GM21515 (cell line): ENCODE data around the gene ENO1.
"Not testable (repeated sequence)": the region's sequence is repeated elsewhere in the genome, so short reads cannot be mapped to it uniquely, and the experiment has no call there.

Experiments used
- ATAC-seq: cut with Tn5 transposase; IDR thresholded peaks from one replicate; pipeline ENCODE4 v1.9.1; 2021; ENCODE audit not compliant: unreplicated experiment

ENO1 gene

DNA sequence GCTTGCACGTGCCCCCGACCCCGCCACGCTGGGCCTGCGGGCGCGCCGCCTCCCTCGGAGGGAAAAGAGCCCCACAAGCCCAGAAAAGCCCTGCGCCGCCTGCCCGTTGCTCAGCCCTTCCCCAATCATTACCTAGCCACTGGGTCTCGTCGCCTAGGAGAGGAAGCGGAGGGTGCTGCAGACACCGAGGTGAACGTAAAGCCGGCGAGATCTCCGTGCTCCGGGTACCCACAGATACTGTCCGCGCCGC lies at the start of gene ENO1:
TSS of gene ENO1 (minus strand) at position 239 of the 250 bp plus-strand sequence. CDS start 3,778 bp downstream, outside the sequence.
- peak; percentile 8 for ATAC-seq

DNA sequence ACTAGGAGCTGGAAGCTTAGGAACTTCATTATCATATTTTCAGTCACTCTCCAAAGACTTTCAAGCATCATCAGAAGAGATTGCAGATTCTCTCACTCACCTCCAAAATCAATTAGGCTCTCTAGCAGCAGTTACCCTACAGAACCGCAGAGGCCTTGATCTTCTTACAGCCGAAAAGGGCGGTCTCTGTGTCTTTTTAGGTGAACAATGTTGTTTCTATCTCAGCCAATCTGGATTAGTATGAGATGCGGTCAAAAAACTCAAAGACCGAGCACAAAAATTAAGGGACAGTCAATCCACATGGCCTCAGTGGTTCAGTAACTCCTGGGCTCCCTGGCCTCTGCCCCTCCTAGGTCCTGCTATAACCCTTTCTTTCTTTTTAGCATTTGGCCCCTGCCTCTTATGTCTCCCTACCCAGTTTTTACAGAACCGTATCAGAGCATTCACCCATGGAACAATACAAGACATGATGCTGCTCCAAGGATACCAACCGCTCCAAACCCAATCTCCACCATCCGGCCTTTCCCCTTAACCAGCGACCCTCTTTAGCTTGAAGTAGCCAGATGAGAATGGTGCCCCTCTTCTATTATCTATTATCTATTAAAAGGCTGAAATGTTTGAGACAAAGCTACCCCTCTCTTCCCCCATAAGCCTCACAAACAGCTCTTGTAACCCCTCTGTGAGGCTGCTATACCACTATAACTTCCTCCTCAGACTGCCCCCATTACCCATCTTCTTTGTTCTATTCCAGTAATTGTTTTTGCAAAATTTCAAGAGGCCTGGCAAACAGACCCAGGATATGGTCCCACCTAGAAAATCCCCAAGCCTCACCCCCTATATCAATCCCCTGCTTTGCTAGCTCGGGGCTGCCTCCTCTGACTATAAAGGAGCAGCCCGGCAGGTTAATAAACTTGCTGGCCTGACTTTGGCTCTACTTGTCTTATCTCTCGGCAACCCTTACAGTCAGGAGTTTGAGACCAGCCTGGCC lies 48.5 kb upstream of the ENO1 start:
- no peak for ATAC-seq

DNA sequence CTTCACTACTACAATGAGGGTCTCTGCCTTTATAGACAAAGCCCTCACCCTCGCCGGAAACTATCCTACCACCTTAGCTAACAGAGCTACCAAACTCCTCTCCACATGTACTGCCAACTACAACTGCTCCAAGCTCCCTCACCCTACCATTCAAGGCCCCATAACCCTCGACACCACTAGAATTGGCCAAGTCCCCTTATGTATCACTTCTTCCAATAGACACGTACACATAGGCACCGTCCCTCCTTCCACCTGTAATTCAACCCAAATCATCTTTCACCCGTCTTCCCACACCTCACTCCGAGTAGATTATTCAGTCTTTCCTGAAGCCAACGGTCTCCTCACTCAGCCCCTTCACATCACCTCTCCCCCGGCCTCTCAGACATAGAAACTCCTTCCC lies 47.5 kb upstream of the ENO1 start:
- ATAC-seq: no peak

DNA sequence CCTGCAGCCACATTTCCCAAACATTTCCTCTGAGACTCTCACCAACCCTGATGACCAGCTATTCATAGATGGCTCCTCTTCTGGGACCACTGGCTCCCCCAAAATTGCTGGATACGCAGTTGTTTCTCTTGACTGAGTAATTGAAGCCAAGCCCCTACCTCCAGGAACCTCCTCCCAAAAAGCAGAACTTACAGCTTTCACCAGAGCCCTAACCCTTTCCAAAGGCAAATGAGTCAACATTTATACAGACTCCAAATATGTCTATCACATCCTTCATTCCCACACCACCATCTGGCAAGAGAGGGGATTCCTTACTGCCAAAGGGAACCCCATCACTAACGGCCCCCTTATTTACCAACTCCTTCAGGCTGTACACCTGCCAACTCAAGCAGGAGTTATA lies 46.9 kb upstream of the ENO1 start:
- no peak for ATAC-seq

DNA sequence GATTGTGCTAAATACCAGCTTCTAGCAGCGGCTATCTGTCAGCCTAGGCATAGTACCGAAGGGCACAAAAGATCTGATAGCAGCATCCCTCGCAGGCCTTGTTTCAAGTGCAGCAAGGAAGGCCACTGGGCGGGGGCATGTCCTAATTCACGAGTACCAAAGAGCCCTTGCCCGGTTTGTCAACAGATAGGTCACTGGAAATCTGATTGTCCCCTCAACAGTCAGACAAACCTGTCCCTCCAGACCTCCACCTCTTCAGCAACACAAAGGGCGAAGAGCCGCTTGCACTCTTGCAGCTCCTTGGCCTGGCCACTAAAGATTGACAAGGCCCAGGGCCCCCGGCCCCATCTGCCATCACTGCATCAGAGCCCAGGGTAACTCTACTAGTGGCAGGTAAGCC lies 44.5 kb upstream of the ENO1 start:
- ATAC-seq: no peak

DNA sequence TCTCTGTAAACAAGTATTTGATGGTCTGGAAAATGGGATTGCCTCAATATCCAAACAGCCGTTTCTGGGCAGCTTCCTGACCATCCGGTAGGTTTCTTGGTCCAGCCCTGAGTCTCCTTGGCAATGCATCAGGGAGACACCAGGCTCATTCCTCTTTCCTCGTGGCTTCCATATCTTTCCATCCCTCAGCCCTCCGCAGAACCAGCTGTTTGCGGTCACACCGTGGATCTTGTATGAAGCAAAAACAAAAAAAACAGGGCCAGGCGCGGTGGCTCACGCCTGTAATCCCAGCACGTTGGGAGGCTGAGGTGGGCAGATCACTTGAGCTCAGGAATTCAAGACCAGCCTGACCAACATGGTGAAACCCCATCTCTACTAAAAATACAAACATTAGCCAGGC lies 39.0 kb upstream of the ENO1 start:
- not testable (repeated sequence) for ATAC-seq

DNA sequence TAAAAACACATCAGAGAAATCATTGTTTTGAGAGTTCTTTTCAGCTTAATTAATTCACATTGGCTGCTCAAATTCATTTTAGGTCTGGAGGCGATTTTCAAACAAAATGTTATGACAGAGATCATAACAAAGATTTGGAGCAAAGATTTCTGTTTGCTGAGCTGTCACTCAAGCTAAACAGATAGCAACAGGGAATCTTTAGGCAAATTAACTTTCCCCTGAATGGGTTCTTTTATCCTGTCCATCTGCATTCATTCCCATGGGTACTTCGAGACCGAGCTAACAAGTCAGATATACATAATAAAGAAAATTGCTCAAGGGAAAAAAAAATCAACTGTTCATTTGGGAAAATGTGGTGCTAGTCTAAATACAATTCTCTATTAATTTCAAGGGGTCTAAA lies 37.0 kb upstream of the ENO1 start:
- no peak for ATAC-seq

DNA sequence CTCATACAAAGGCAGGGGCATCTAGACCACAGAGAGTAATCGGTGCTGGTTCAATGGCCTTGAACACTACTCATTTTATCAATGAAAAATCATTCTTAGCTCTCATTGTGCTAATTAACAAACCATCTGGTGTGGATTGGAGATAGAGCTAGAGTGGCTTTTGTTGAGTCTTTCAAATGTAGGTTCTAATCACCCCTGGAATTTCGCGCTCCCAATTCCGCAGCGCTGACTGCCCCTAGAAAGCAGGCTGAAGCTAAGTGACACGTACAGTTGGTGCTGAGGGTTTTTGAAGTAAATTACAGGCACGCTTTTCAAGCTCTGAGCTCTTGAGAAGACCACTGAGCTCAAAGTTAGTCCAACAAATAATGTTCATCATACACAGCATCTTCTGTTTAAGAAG lies 36.0 kb upstream of the ENO1 start:
- no peak for ATAC-seq

DNA sequence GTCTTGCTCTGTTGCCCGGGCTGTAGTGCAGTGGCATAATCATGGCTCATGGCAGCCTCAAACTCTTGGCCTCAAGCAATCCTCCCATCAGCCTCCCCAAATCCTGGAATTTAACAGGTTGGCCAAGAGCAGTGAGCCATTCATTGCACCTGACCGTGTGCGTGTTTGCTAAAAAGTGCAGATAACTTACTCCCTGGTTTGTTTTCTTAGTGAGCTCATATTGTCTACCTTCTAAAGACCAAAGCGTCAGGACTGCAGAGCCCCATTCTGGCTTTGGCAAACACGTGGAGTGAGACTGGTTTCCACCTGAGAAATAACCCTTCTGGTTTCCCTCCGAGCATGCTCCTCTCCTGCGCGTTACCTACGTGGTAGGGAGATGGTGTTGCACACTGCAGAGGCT lies 35.0 kb upstream of the ENO1 start:
- ATAC-seq: no peak

DNA sequence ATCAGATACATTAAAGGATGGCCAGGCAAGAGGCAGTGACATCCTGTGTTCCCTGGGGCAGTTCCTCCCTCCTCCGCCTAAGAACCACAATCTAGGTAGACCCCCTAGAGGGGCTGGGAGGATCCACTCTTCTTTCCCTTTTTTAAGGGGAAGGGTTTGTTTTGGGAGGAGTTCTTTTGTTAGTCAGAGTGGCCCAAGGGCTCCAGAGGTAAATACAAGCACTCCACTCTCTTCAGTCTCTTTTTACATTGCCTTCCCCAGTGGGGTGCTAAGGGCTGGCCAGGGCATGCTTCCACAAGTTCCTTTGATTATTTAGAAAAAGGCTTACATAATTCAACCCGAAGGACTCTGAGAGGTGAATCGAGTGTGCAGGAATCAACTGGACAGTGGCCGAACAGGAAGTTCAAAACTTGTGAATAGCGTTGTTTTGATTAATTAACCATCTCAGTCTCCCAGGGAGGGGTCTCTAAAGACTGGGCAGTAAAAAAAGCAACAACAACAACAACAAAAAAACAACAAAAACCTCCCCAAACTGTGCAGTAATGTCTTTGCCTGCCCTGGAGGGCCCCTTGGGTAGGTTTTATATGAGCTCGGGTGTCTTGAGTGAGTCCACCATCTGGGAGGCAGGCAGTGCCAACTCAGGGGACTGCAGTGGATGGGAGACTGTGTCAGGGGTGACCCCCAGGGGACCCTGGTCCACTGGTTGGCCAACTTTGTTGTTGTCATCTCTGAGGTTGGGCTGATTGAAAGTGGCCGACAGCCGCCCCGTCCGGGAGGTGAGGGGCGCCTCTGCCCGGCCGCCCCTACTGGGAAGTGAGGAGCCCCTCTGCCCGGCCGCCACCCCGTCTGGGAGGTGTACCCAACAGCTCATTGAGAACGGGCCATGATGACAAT lies 33.2 kb upstream of the ENO1 start:
- ATAC-seq: no peak

DNA sequence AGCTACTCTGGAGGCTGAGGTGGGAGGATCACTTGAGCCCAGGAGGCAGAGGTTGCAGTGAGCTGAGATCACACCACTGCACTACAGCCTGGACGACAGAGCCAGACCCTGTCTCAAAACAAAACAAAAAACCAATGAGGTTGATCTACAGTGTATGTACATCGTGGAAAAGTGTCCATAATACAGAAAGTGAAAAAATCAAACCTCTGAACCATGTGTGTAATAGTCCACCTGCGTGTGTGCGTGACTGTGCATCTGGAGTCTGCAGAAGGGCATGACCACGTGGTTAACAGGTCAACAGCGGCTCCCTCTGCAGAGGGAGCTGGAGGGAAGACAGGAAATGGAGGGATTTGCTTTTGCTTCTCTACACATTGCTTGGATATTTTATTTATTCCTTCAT lies 32.4 kb upstream of the ENO1 start:
- no peak for ATAC-seq

DNA sequence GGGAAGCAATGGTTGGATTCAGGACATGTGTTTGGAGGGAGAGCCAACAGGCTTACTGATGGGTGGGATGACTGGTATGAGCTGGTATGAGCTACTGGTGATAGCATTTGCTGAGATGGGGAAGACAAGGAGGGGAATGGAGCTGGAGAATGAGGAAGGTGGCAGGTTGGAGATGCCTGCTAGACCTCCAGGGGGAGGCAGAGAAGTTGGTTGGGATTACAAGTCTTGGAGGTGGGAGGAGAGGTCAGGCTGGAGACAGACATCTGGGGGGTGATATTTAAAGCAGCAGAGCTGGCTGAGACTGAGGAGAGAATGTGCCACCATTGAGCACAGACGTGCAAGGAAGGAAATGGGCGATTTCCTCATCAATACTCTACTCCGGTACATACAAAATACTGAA lies 31.8 kb upstream of the ENO1 start:
- ATAC-seq: no peak

DNA sequence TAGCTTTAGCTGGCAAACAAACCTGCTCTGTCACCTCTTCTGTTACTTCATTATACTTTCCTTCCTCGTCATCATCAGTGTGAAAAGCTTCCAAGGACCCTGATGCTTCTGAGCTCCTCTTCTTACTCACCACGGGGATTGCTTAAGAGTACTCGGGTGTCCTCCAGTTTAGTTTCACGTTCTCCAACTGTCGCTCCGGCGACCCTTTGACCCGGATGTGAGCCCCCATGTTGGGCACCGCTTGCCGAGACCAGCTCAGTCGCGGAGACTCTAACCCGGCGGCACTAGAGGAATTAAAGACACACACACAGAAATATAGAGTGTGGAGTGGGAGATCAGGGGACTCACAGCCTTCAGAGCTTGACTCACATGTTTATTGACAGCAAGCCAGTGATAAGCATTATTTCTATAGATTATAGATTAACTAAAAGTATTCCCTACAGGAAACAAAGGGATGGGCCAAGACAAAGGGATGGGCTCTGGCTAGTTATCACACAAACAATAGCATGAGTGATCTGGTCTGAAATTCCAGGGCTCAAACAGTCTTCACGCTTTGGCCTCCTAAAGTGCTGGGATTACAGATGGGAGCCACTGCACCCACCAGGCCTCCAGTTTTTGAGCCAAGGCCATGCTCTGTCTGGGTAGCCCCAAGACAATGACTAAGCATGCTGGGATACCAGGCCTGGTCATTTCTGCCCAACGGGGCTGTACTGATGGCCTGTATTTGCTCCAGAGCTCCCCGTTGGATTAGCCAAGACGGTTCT lies 30.1 kb upstream of the ENO1 start:
- ATAC-seq: no peak

DNA sequence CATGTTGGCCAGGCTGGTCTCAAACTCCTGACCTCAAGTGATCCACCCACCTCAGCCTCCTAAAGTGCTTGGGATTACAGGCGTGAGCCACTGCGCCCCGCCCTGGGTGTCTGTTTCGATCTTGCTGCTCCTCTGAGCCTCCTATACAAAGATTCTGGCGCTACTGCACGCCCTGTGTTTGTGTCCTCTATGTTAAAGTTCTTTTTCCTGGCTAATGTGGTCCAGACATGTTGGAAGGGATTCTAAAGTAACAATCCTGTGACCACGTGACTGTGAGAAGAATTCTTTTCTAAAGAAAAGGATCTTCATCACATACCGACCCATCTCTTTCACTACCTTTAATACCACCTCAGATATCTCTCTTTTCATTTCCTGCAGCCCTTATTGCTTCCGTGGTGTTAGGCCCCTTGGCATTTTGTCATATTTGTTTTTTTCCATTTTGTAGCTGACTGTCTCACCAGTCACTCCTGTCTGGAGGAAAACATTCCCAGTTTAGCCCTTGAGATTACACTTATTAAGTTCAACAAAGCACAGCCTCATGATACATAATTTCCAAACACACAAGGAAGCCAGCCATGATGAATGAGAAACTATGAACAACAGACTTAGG lies 27.2 kb upstream of the ENO1 start:
- ATAC-seq: no peak

DNA sequence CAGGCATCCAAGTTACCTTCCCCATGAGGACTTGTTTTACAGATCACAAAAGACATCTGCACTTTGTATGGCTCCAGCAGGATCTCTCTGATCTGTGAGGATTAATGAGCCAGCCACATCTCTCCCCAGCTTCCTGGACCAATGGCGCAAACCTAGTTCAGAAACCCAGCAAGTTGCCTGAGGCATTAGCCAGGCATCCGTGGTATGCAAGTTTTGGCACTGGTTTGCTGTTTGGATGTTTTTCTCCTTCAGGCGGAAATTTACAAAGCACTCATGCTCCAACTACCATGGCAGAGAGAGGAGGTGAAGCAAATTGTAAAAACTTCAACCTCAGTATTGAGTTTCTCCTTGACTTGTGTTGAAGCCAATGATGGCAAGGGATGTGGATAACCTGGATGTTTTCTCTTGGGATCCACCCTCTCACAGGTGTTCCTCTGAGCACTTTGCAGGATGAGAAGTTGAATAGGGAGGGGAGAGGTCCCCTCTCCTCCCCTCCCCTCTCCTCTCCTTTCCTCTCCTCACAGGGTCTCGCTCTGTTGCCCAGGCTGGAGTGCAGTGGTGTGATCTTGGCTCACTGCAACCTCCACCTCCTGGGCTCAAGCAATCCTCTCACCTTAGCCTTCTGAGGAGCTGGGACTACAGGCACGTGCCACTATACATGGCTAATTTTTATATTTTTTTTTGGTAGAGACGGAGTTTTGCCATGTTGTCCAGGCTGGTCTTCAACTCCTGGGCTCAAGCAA lies 25.6 kb upstream of the ENO1 start:
- no peak for ATAC-seq

DNA sequence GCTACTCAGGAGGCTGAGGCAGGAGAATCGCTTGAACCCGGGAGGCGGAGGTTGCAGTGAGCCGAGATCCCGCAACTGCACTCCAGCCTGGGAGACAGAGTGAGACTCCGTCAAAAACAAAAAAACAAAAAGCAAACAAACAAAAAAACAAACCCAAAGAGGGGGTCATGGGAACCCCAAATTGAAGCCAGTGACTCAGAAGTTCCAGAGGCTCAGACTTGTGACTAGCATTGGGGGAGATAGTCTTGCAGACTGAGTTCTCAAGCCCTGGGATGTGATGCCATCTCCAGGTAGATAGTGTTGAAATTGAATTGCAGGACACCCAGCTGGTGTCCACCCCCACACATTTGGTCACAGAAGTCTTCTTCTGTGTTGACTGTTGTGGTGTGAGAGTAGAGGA lies 24.9 kb upstream of the ENO1 start:
- no peak for ATAC-seq

DNA sequence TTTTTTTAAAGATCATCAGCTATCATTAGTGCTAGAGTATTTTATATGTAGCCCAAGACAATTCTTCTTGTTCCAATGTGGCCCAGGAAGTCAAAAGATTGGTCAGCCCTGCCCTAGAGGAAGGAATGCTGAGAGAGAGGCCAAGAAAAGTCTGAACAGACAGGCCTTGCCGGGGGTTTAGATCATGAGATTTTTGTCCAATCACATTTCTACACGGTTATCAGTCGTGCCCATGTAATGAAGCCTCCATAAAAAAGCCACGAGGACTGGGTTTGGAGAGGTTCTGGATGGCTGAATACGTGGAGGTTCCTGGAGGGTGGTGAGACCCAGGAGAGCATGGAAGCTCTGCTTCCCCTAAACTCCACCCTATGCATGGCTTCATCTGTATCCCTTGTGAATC lies 24.3 kb upstream of the ENO1 start:
- no peak for ATAC-seq

DNA sequence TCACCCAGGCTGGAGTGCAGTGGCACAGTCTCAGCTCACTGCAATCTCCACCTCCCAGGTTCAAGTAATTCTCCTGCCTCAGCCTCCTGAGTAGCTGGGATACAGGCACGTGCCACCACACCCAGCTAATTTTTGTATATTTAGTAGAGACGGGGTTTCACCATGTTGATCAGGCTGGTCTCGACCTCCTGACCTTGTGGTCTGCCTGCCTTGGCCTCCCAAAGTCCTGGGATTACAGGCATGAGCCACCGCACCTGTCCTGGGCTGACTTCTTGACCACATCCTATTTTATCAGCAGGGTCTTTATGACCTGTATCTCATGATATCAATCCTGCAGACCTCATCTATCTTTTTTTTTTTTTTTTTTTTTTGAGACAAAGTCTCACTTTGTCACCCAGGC lies 22.2 kb upstream of the ENO1 start:
- not testable (repeated sequence) for ATAC-seq

DNA sequence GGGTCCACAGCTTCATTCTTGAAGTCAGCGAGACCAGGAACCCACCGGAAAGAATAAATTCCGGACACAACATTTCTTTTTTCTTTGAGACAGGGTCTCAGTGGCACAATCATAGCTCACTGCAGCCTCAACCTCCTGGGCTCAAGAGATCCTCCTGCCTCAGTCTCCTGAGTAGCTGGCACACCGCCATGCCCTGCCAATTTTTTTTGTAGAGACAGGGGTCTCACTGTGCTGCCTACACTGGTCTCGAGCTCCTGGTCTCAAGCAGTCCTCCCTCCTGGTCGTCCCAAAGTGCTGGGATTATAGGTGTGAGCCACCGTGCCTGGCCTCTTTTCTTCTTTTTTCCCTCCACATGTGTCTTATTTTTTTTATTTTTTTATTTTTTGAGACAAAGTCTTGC lies 20.6 kb upstream of the ENO1 start:
- ATAC-seq: no peak

DNA sequence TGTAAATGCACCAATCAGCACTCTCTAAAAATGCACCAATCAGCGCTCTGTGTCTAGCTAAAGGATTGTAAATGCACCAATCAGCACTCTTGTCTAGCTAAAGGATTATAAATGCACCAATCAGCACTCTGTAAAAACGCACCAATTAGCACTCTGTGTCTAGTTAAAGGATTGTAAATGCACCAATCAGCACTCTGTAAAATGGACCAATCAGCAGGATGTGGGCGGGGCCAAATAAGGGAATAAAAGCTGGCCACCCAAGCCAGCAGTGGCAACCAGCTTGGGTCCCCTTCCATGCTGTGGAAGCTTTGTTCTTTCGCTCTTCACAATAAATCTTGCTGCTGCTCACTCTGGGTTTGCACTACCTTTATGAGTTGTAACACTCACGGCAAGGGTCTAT lies 19.9 kb upstream of the ENO1 start:
- ATAC-seq: not testable (repeated sequence)
